Stimulated activated CD4-positive, alpha-beta T cell treated with anti-CD3 and anti-CD28 coated beads, TNF-alpha, amount 100 ng/mL, for 48 hours (primary cell): ENCODE data around the gene ABCA13.

Experiments
- DNase-seq, 3 donors: peaks; one replicate each; pipeline ENCODE4 v3.0.0-alpha.2; 2020; ENCODE audit warnings: low read depth in 3 of 3

The ABCA13 gene

GRCh38 chr7:48366096-48366495 is 194.8 kb downstream of the ABCA13 start:
- DNase-seq = no peak

- DNase-seq = no peak
Observed at GRCh38 chr7:48376263-48376662, 205.0 kb downstream of the ABCA13 start.

- no peak for DNase-seq
Observed at GRCh38 chr7:48380921-48381320, 209.7 kb downstream of the ABCA13 start.

GRCh38 chr7:48381571-48381970 is 210.3 kb downstream of the ABCA13 start:
- no peak for DNase-seq

GRCh38 chr7:48384180-48384752 is 213.0 kb downstream of the ABCA13 start:
- DNase-seq = no peak

GRCh38 chr7:48387932-48388331 is 216.7 kb downstream of the ABCA13 start:
- no peak for DNase-seq

GRCh38 chr7:48388911-48389310 is 217.7 kb downstream of the ABCA13 start:
- DNase-seq = no peak

- DNase-seq = no peak
Observed at GRCh38 chr7:48389977-48390376, 218.7 kb downstream of the ABCA13 start.

- no peak for DNase-seq
Observed at GRCh38 chr7:48390388-48391327, 219.4 kb downstream of the ABCA13 start.

- DNase-seq = no peak
Observed at GRCh38 chr7:48398191-48398590, 226.9 kb downstream of the ABCA13 start.

- DNase-seq = no peak
Observed at GRCh38 chr7:48402721-48403120, 231.5 kb downstream of the ABCA13 start.

- DNase-seq = no peak
Observed at GRCh38 chr7:48408731-48409130, 237.5 kb downstream of the ABCA13 start.

- DNase-seq = no peak
Observed at GRCh38 chr7:48411619-48412018, 240.4 kb downstream of the ABCA13 start.

- no peak for DNase-seq
Observed at GRCh38 chr7:48414011-48414732, 242.9 kb downstream of the ABCA13 start.

GRCh38 chr7:48416327-48416908 is 245.2 kb downstream of the ABCA13 start:
- no peak for DNase-seq

GRCh38 chr7:48419401-48419800 is 248.1 kb downstream of the ABCA13 start:
- DNase-seq = no peak

GRCh38 chr7:48420206-48420605 is 248.9 kb downstream of the ABCA13 start:
- DNase-seq = no peak

GRCh38 chr7:48421357-48421756 is 250.1 kb downstream of the ABCA13 start:
- DNase-seq = no peak

- no peak for DNase-seq
Observed at GRCh38 chr7:48424731-48425130, 253.5 kb downstream of the ABCA13 start.

- no peak for DNase-seq
Observed at GRCh38 chr7:48426331-48426965, 255.2 kb downstream of the ABCA13 start.

- DNase-seq = no peak
Observed at GRCh38 chr7:48426966-48427555, 255.8 kb downstream of the ABCA13 start.
